ENCODE data around the gene MCF2.

MCF2 gene, protein sequence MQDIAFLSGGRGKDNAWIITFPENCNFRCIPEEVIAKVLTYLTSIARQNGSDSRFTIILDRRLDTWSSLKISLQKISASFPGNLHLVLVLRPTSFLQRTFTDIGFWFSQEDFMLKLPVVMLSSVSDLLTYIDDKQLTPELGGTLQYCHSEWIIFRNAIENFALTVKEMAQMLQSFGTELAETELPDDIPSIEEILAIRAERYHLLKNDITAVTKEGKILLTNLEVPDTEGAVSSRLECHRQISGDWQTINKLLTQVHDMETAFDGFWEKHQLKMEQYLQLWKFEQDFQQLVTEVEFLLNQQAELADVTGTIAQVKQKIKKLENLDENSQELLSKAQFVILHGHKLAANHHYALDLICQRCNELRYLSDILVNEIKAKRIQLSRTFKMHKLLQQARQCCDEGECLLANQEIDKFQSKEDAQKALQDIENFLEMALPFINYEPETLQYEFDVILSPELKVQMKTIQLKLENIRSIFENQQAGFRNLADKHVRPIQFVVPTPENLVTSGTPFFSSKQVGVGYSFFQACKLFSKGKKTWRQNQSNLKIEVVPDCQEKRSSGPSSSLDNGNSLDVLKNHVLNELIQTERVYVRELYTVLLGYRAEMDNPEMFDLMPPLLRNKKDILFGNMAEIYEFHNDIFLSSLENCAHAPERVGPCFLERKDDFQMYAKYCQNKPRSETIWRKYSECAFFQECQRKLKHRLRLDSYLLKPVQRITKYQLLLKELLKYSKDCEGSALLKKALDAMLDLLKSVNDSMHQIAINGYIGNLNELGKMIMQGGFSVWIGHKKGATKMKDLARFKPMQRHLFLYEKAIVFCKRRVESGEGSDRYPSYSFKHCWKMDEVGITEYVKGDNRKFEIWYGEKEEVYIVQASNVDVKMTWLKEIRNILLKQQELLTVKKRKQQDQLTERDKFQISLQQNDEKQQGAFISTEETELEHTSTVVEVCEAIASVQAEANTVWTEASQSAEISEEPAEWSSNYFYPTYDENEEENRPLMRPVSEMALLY

GRCh38 chrX:139708067-139708466 is at the start of gene MCF2:
Gene MCF2 (minus strand): TSS chrX:139708167. CDS start chrX:139651744, 56,423 bp downstream.
- Histone ChIP-seq H3K4me1 (ENCODE audit: control insufficient read depth, insufficient read depth, low read length) (no peaks in the 10 kb centered on the region), H3K4me3 (ENCODE audit: low read length) (no peak within 1 kb of the TSS), H3K36me3 (ENCODE audit: control insufficient read depth, insufficient read depth, low read length) (no peaks in the 10 kb centered on the region), H3K27me3 (ENCODE audit: control insufficient read depth, insufficient read depth, low read length) (no peaks in the 10 kb centered on the region), H3K9me3 (ENCODE audit: control insufficient read depth, low read length) (no peaks in the 10 kb centered on the region), H3K9ac (ENCODE audit: low read length) (no peak within 1 kb of the TSS)

GRCh38 chrX:139751053-139751452 is 43.1 kb upstream of the MCF2 start:
- Histone ChIP-seq H3K27me3 (ENCODE audit: control insufficient read depth, insufficient read depth, low read length) (no peaks in the 10 kb centered on the region), H3K36me3 (ENCODE audit: control insufficient read depth, insufficient read depth, low read length) (no peaks in the 10 kb centered on the region), H3K4me1 (ENCODE audit: control insufficient read depth, insufficient read depth, low read length) (no peaks in the 10 kb centered on the region), H3K9me3 (ENCODE audit: control insufficient read depth, low read length) (no peaks in the 10 kb centered on the region), H3K9ac (ENCODE audit: low read length) (no peak overlapping the region), H3K4me3 (ENCODE audit: low read length) (no peak overlapping the region)

- Histone ChIP-seq H3K9ac (ENCODE audit: low read length) (no peak overlapping the region), H3K36me3 (ENCODE audit: control insufficient read depth, insufficient read depth, low read length) (no peaks in the 10 kb centered on the region), H3K4me3 (ENCODE audit: low read length) (no peak overlapping the region)
Observed at GRCh38 chrX:139750390-139750789, 42.4 kb upstream of the MCF2 start.

DNA sequence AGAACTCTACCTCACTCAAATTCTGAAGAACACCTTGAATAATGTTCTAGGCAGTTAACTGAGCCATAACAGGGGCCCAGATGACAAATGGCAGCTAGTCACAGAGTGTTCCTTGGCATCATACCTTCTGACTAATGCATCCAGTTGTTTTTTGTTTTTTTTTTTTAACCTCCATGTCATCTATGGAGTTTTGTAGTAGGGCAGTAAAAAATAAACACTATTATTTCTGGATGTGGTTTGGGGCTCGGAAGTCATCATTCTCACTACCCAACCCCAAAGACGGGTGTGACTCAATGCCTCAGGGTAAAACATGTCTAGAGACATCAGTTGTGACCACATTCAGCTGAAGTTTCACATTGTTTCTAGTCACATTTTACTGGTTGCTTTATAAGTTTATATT is 31.2 kb upstream of the MCF2 start:
- no peak overlapping the region for H3K9ac ChIP-seq (ENCODE audit: low read length)

More at GRCh38 chrX:139750390-139750789, 42.4 kb upstream of the MCF2 start:
- no peaks in the 10 kb centered on the region for H3K9me3 ChIP-seq (ENCODE audit: control insufficient read depth, low read length)
- H3K4me1 ChIP-seq (ENCODE audit: control insufficient read depth, insufficient read depth, low read length), result no peaks in the 10 kb centered on the region
- no peaks in the 10 kb centered on the region for H3K27me3 ChIP-seq (ENCODE audit: control insufficient read depth, insufficient read depth, low read length)

GRCh38 chrX:139738581-139738980 is 30.6 kb upstream of the MCF2 start:
- no peaks in the 10 kb centered on the region for H3K27me3 ChIP-seq (ENCODE audit: control insufficient read depth, insufficient read depth, low read length)
- H3K36me3 ChIP-seq (ENCODE audit: control insufficient read depth, insufficient read depth, low read length), result no peaks in the 10 kb centered on the region
- no peak overlapping the region for H3K9ac ChIP-seq (ENCODE audit: low read length)
- H3K4me1 ChIP-seq (ENCODE audit: control insufficient read depth, insufficient read depth, low read length), result no peaks in the 10 kb centered on the region
- no peaks in the 10 kb centered on the region for H3K9me3 ChIP-seq (ENCODE audit: control insufficient read depth, low read length)
- no peak overlapping the region for H3K4me3 ChIP-seq (ENCODE audit: low read length)

More for the DNA sequence above, 31.2 kb upstream of the MCF2 start:
- Histone ChIP-seq H3K4me3 (ENCODE audit: low read length) (no peak overlapping the region), H3K27me3 (ENCODE audit: control insufficient read depth, insufficient read depth, low read length) (no peaks in the 10 kb centered on the region), H3K9me3 (ENCODE audit: control insufficient read depth, low read length) (no peaks in the 10 kb centered on the region), H3K4me1 (ENCODE audit: control insufficient read depth, insufficient read depth, low read length) (no peaks in the 10 kb centered on the region), H3K36me3 (ENCODE audit: control insufficient read depth, insufficient read depth, low read length) (no peaks in the 10 kb centered on the region)

DNA sequence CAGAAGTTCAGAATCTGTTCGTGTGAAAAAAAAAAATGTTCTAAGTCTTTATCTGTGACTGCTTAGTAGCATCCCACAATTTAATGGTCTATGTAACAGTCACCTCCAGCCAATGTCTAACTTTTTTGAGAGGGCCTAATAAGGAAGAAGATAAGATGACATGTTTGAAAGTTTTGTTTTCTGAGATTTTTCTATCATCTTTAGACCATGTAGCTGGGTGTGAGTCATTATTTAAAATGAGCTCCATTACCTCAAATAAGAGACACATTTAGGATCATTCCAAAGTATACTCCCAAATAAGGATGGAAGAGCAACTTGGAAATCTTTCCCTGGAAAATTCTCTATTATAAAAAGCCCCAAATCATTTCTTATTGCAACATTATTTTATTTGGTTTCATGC is 28.2 kb upstream of the MCF2 start:
- H3K9ac ChIP-seq (ENCODE audit: low read length), result no peak overlapping the region
- no peaks in the 10 kb centered on the region for H3K27me3 ChIP-seq (ENCODE audit: control insufficient read depth, insufficient read depth, low read length)
- no peaks in the 10 kb centered on the region for H3K36me3 ChIP-seq (ENCODE audit: control insufficient read depth, insufficient read depth, low read length)
- H3K4me3 ChIP-seq (ENCODE audit: low read length), result no peak overlapping the region
- no peaks in the 10 kb centered on the region for H3K4me1 ChIP-seq (ENCODE audit: control insufficient read depth, insufficient read depth, low read length)
- no peaks in the 10 kb centered on the region for H3K9me3 ChIP-seq (ENCODE audit: control insufficient read depth, low read length)

GRCh38 chrX:139734996-139735395 is 27.0 kb upstream of the MCF2 start:
- Histone ChIP-seq H3K9ac (ENCODE audit: low read length) (no peak overlapping the region), H3K36me3 (ENCODE audit: control insufficient read depth, insufficient read depth, low read length) (no peaks in the 10 kb centered on the region), H3K4me3 (ENCODE audit: low read length) (no peak overlapping the region), H3K27me3 (ENCODE audit: control insufficient read depth, insufficient read depth, low read length) (no peaks in the 10 kb centered on the region), H3K9me3 (ENCODE audit: control insufficient read depth, low read length) (no peaks in the 10 kb centered on the region), H3K4me1 (ENCODE audit: control insufficient read depth, insufficient read depth, low read length) (no peaks in the 10 kb centered on the region)

GRCh38 chrX:139725720-139726119 is 17.8 kb upstream of the MCF2 start:
- H3K4me3 ChIP-seq (ENCODE audit: low read length), result no peak overlapping the region
- no peak overlapping the region for H3K9ac ChIP-seq (ENCODE audit: low read length)
- no peaks in the 10 kb centered on the region for H3K4me1 ChIP-seq (ENCODE audit: control insufficient read depth, insufficient read depth, low read length)
- no peaks in the 10 kb centered on the region for H3K9me3 ChIP-seq (ENCODE audit: control insufficient read depth, low read length)
- no peaks in the 10 kb centered on the region for H3K36me3 ChIP-seq (ENCODE audit: control insufficient read depth, insufficient read depth, low read length)
- no peaks in the 10 kb centered on the region for H3K27me3 ChIP-seq (ENCODE audit: control insufficient read depth, insufficient read depth, low read length)

DNA sequence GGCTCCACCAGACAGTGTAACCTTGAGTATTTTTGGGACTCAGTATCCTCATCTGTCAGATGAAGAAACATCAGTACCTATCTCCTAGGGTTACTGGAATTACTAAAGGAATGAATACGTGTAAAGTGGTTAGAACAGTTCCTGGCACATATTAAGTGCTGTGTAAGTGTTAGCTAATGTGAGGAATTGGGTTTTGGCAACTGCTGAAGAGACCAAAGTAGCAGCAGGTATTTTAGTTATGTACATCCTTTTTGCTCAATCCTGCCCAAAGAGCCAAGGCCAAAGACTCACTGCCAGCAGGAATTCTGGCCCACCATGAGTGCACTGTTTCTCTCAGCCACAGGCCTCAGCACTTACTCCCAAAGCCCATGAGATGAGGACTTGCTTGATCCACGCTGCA is 16.7 kb upstream of the MCF2 start:
- H3K36me3 ChIP-seq (ENCODE audit: control insufficient read depth, insufficient read depth, low read length), result no peaks in the 10 kb centered on the region
- H3K9ac ChIP-seq (ENCODE audit: low read length), result no peak overlapping the region
- H3K9me3 ChIP-seq (ENCODE audit: control insufficient read depth, low read length), result no peaks in the 10 kb centered on the region

DNA sequence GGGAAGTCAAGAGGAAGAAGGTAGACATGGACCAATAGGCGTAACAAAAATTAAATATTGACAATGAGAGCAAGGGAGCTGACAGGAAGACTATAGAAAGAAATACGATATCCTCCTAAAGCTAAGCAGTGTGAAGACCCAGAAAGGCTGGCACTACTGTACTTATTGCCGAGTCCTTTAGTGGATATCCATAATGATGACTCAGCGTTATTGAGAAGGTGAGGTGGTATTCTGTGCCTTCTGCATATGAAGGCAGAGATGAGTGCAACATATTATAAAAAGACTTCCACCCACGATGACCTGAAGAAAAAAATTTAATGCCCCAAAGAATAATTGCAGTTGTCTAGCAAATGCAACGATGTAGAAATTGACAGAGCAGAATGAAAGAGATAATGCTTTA is 13.0 kb upstream of the MCF2 start:
- Histone ChIP-seq H3K27me3 (ENCODE audit: control insufficient read depth, insufficient read depth, low read length) (no peaks in the 10 kb centered on the region), H3K4me1 (ENCODE audit: control insufficient read depth, insufficient read depth, low read length) (no peaks in the 10 kb centered on the region), H3K36me3 (ENCODE audit: control insufficient read depth, insufficient read depth, low read length) (no peaks in the 10 kb centered on the region), H3K4me3 (ENCODE audit: low read length) (no peak overlapping the region), H3K9ac (ENCODE audit: low read length) (no peak overlapping the region), H3K9me3 (ENCODE audit: control insufficient read depth, low read length) (no peaks in the 10 kb centered on the region)

More for the DNA sequence above, 16.7 kb upstream of the MCF2 start:
- Histone ChIP-seq H3K27me3 (ENCODE audit: control insufficient read depth, insufficient read depth, low read length) (no peaks in the 10 kb centered on the region), H3K4me3 (ENCODE audit: low read length) (no peak overlapping the region), H3K4me1 (ENCODE audit: control insufficient read depth, insufficient read depth, low read length) (no peaks in the 10 kb centered on the region)

DNA sequence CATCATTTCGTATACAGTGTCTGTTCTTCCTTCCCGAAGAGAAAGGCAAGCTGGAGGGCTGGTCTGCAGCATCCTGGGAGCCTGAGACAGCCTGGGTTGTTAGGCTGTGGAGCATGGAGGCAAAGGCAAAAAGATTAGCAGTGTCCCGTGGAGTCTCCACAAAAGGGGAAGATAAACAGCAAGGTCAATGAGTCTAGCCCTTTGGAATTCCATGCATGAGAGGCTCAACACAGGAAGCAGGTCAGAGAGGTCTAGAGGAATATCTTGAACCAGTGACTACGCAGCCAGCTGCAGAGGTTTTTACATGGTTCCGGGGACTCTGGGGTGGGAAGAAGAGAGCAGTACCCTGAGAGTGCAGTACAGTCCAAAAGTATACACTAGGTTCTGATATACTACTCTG is 12.2 kb upstream of the MCF2 start:
- Histone ChIP-seq H3K4me1 (ENCODE audit: control insufficient read depth, insufficient read depth, low read length) (no peaks in the 10 kb centered on the region), H3K4me3 (ENCODE audit: low read length) (no peak overlapping the region), H3K27me3 (ENCODE audit: control insufficient read depth, insufficient read depth, low read length) (no peaks in the 10 kb centered on the region), H3K9ac (ENCODE audit: low read length) (no peak overlapping the region), H3K36me3 (ENCODE audit: control insufficient read depth, insufficient read depth, low read length) (no peaks in the 10 kb centered on the region), H3K9me3 (ENCODE audit: control insufficient read depth, low read length) (no peaks in the 10 kb centered on the region)

DNA sequence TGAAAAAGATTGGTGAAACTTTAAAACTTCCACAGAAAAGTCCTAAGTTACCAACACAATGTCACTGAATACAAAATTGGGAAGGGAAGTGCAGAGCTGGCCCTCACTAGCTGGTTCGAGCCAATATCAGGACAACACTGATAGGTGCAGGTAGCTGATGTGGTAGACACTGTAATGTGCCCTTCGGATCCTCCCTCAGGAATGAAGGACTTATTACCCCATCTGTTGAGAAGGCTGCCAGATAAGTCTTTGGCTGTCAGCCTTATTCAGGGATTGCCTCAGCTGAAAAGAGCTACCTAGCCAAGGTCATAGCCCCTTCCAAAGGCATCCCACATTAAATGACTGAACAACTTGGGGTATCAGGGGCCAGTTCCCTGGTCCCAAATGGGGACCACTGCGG is 5.3 kb downstream of the MCF2 start:
- Histone ChIP-seq H3K4me1 (ENCODE audit: control insufficient read depth, insufficient read depth, low read length) (no peaks in the 10 kb centered on the region), H3K9ac (ENCODE audit: low read length) (no peak overlapping the region), H3K4me3 (ENCODE audit: low read length) (no peak overlapping the region), H3K36me3 (ENCODE audit: control insufficient read depth, insufficient read depth, low read length) (no peaks in the 10 kb centered on the region), H3K27me3 (ENCODE audit: control insufficient read depth, insufficient read depth, low read length) (no peaks in the 10 kb centered on the region), H3K9me3 (ENCODE audit: control insufficient read depth, low read length) (no peaks in the 10 kb centered on the region)

All from mucosa of stomach (tissue), 1 donor.